Left lung (tissue), 10 donors: Measurements from ENCODE around the gene LRRC23. TPM values are rescaled to one million over a fixed set of nuclear protein-coding genes. Genes with fewer than 3 reads are reported as not detected.
"Not testable (repeated sequence)": the region's sequence is repeated elsewhere in the genome, so short reads cannot be mapped to it uniquely, and the experiment has no call there.

Experiments used
- ATAC-seq: fragments of 200-7000 bp; cut with Tn5 transposase; one replicate; pipeline ENCODE4 v1.9.1; 2020; ENCODE audit warnings: moderate library complexity
- DNase-seq, 4 donors: peaks; one replicate each; pipeline ENCODE4 v3.0.0-alpha.2; 2013 to 2020
- H3K27ac ChIP-seq, 2 donors: fragments of 200-600 bp; sonication (generic) in 1 of 2; one replicate each; pipeline versions ENCODE4 v1.5.0 to v1.8.0; 2020 to 2021
- H3K27me3 ChIP-seq, 2 donors: fragments of 200-600 bp; sonication (generic) in 1 of 2; one replicate each; pipeline versions ENCODE4 v1.5.0 to v1.8.0; 2020 to 2021
- H3K36me3 ChIP-seq, 2 donors: fragments of 200-600 bp; sonication (generic) in 1 of 2; one replicate each; pipeline versions ENCODE4 v1.5.0 to v1.8.0; 2020 to 2021
- H3K4me1 ChIP-seq, 2 donors: fragments of 200-600 bp; one replicate each; pipeline ENCODE4 v1.8.0; 2021
- H3K4me3 ChIP-seq, 2 donors: fragments of 200-600 bp; sonication (generic) in 1 of 2; one replicate each; pipeline versions ENCODE4 v1.5.0 to v1.8.0; 2020 to 2021; ENCODE audit warnings: mild to moderate bottlenecking in 1 of 2
- H3K9me3 ChIP-seq, 2 donors: fragments of 200-600 bp; sonication (generic) in 1 of 2; one replicate each; pipeline versions ENCODE4 v1.5.0 to v1.8.0; 2020 to 2021
- CTCF ChIP-seq, 2 donors: fragments of 200-600 bp; sonication (generic) in 1 of 2; IDR thresholded peaks; one replicate each; pipeline versions ENCODE4 v1.5.0 to v1.8.0; 2021; ENCODE audit warnings: antibody characterized with exemption in 2 of 2
- intact Hi-C, 2 donors: fragments of 100-400 bp; cut with DNase I; formaldehyde crosslinking; loops; one replicate each; pipeline versions ENCODE4 v1.11.2 to v1.14.2; 2022
- polyA plus RNA-seq, 6 donors: library from polyadenylated mRNA; unstranded; fragments of 120-200 nt; gene quantifications; one replicate each; pipeline ENCODE4 v1.2.1, GENCODE V29; 2013; ENCODE audit not compliant: insufficient read length in 6 of 6
- total RNA-seq, 2 donors: library from RNA; stranded (reverse); fragmentation: NEBNext Ultra II Directional; extraction: Animal tissue kit (Norgen Biotek cat#: 25700); gene quantifications; one replicate each; pipeline ENCODE4 v1.2.1, GENCODE V29; 2021
- donor health status: DM: no; HTN: yes; CAD: no.
- donor health status: DM: no; HTN: no; CAD: no.

The LRRC23 gene
- total and polyA plus RNA-seq, 8 donors: 11.0 to 36.8 (median 22.1) TPM

GRCh38 chr12:6903722-6904121 is 900 bp upstream of the LRRC23 start:
- Histone ChIP-seq H3K9me3 (no peaks in the 10 kb centered on the region), H3K27me3 (no peaks in the 10 kb centered on the region), H3K27ac (no peak overlapping the region), H3K4me3 (no peak overlapping the region), H3K36me3 (no peaks in the 10 kb centered on the region), H3K4me1 (peaks cover 4 to 28% of the 10 kb centered on the region in 2 donors)
- TF ChIP-seq CTCF (IDR thresholded peaks at IDR 0.05): no peak
- no peak for DNase-seq
- intact Hi-C loops: no loop called here
- no peak for ATAC-seq

- DNase-seq: peak in 1 of 4 donors; percentile 30
- no peak for ATAC-seq
- no peak for TF ChIP-seq CTCF (IDR thresholded peaks at IDR 0.05)
- Histone ChIP-seq H3K36me3 (no peaks in the 10 kb centered on the region), H3K27me3 (no peaks in the 10 kb centered on the region), H3K4me3 (peak overlapping the region in 1 of 2 donors; percentile 64), H3K4me1 (peaks cover 4 to 13% of the 10 kb centered on the region in 2 donors), H3K27ac (peak overlapping the region in 1 of 2 donors; percentile 88), H3K9me3 (no peaks in the 10 kb centered on the region)
- intact Hi-C loops: no loop called here
These were observed 905 bp downstream of the LRRC23 start for GRCh38 chr12:6905414-6906040.

- Histone ChIP-seq H3K4me1 (peaks cover 4 to 13% of the 10 kb centered on the region in 2 donors), H3K27me3 (peaks cover 0 to 12% of the 10 kb centered on the region in 2 donors)
- H3K27ac ChIP-seq, H3K9me3 ChIP-seq, H3K4me3 ChIP-seq, ATAC-seq, H3K36me3 ChIP-seq, intact Hi-C loops: not testable (repeated sequence)
- DNase-seq: peak in 1 of 4 donors; percentile 6
These were observed 3.5 kb downstream of the LRRC23 start for GRCh38 chr12:6908141-6908540.

GRCh38 chr12:6909421-6910145 is 5.0 kb downstream of the LRRC23 start:
- ATAC-seq (no peak), DNase-seq (peak in 1 of 4 donors; percentile 18)
- no peaks in the 10 kb centered on the region for H3K9me3 ChIP-seq
- no peak overlapping the region for H3K4me3 ChIP-seq
- H3K27ac ChIP-seq: no peak overlapping the region
- TF ChIP-seq CTCF (IDR thresholded peaks at IDR 0.05): no peak
- peaks cover 4 to 18% of the 10 kb centered on the region in 2 donors for H3K4me1 ChIP-seq
- intact Hi-C loops: no loop called here
- H3K27me3 ChIP-seq: peaks cover 0 to 26% of the 10 kb centered on the region in 2 donors
- H3K36me3 ChIP-seq: no peaks in the 10 kb centered on the region

GRCh38 chr12:6912164-6912935 is 7.7 kb downstream of the LRRC23 start:
- Histone ChIP-seq H3K27ac (no peak overlapping the region), H3K4me3 (no peak overlapping the region), H3K36me3 (no peaks in the 10 kb centered on the region), H3K27me3 (peaks cover 0 to 40% of the 10 kb centered on the region in 2 donors), H3K9me3 (no peaks in the 10 kb centered on the region), H3K4me1 (peaks cover 0 to 24% of the 10 kb centered on the region in 2 donors)
- ATAC-seq (no peak), DNase-seq (peak in 1 of 4 donors; percentile 28)
- no peak for TF ChIP-seq CTCF (IDR thresholded peaks at IDR 0.05)
- intact Hi-C loops: no loop called here
